GOT3 (cell line): ENCODE measurements around the gene WDFY1.
"Not testable (repeated sequence)": the region's sequence is repeated elsewhere in the genome, so short reads cannot be mapped to it uniquely, and the experiment has no call there.

Experiments used
- DNase-seq: peaks from one replicate; lab custom pipeline; 2025; ENCODE audit warnings: mixed read lengths; lab: John Stamatoyannopoulos, UW

The WDFY1 gene

GRCh38 chr2:223957092-223957851 lies 12.1 kb upstream of the WDFY1 start, which contains the start of gene MRPL44:
TSS of gene MRPL44 (plus strand) at chr2:223957463. CDS start at chr2:223957473, 10 bp downstream.
- DNase-seq: peak; percentile 91

DNA sequence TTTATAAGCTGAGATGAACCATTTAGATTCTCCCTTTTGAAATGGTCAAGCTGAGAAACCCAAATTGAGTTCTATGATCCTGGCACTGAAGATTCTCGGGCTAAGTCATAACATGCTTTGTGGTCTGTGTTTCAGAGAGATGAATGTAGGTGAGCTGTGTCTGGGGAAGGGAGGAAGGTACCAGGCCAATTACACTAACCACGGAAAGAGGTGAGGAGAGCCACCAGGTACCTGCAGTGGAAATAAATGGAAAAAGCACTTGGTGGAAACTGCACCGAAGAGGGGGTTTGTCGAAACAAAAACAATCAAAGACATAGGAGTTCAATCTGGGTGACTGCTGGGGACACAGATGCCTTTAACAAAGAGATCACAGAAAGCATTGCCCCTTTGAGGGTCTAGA lies 11.2 kb upstream of the WDFY1 start:
- no peak for DNase-seq

- DNase-seq: no peak
Observed at GRCh38 chr2:223954401-223954800, 9.3 kb upstream of the WDFY1 start.

GRCh38 chr2:223952280-223952968 lies 7.3 kb upstream of the WDFY1 start:
- no peak for DNase-seq

DNA sequence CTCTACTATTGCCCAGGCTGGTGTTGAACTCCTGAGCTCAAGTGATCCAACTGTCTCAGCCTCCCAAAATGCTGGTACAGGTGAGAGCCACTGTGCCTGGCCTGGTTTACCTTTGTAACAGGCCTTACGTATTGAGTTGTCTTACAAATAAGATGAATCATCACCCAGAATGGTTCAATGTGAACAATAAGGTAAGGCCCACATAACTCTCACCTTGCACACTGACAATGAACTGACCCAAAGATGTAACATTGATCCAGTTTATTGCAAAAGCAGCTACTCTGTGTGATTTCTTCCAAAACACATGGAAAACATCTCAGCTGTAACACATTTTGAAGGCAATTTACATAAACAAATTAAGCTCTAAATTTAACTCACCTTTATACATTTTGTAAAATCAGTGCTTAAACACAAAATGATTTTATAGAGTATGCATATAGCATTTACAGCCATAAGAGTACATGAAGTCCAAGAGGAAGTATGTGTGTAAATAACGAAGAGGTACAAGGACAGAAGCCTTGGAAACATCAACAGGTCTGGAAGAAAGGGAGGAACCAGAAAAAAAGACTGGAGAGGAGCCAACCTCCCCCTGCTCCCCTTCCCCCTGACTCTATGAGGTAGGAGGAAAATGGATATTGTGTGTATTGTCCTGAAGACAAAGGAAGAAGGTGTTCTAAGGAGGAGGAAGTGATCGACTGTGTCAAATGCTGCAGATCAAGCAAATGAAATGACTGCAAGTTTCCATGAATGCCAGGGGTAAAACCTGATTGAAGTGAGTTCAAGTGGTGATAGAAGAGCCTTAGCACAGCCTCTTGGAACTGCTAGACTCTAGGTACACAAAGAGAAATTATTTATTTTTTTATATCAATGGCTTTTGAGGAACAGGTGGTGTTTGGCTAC lies 5.6 kb upstream of the WDFY1 start:
- DNase-seq: no peak

DNA sequence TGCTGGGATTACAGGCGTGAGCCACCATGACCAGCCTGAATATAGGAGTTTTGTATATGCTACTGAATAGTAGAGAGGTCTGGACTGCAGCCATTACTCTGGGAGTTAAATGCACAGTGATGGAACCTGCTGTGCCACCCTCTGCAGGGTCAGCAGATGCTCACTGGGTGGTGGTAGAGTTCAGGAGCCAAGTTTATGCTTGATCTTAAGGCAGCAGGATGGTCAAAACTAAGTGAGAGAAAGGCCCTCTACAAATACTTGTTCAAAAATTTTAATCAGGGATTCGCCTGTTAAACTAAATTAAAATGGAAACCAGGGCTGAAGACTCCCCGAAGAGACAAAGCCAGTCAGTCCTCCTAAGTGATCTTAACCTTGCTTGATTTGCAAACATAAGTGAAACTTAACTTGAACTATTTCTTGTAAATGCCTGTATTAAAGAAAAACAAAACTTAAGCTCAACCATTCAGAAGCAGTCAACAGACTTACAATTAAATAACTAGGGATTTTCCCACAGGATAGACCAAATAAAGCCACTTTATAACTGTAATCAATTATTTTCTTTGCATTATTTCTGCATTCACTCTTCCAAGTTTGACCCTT lies 4.2 kb upstream of the WDFY1 start:
- no peak for DNase-seq

GRCh38 chr2:223947711-223948205 lies 2.6 kb upstream of the WDFY1 start:
- DNase-seq: no peak

DNA sequence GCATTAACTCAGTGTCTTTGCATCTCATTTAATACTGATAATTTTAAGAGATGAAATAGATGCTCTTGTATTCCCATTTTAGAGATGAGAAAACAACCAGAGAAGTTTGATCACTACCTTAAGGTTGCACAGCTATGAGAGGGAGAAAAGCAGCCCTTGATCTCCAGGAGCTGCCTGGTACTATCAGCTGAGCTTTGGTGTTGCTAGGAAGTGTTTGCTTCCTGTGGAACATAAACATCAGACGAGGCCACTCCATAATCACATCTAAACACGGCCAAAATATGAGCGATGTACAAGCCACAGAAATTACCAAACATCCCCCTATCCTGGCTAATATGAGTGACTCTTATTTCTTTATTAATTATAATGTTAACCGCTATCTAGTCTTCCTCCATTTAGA lies 620 bp upstream of the WDFY1 start:
- no peak for DNase-seq

- peak; percentile 9 for DNase-seq
Observed at GRCh38 chr2:223944166-223944702, 901 bp downstream of the WDFY1 start.

- no peak for DNase-seq
Observed at GRCh38 chr2:223943561-223944008, 1.6 kb downstream of the WDFY1 start.

GRCh38 chr2:223943135-223943534 lies 2.0 kb downstream of the WDFY1 start:
- no peak for DNase-seq

GRCh38 chr2:223941579-223942277 lies 3.4 kb downstream of the WDFY1 start:
- no peak for DNase-seq

GRCh38 chr2:223939438-223939837 lies 5.7 kb downstream of the WDFY1 start:
- not testable (repeated sequence) for DNase-seq

DNA sequence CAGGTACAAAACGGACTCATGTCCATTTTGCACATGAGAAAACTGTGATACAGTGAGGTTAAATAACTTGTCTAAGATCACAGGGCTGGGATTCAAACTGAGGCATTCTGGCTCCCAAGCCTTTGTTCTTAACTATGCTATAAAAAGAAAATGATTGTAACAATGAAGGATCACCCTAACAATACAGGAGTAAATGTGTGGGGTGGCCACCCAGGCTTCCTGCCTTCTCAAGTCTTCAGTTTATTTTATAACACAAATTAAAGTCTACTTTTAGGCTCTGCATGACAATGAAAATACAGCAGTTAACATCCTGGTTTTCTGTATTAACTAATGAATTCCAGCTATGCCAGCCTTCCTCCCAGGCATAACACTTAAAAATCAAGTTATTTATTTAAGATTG lies 7.6 kb downstream of the WDFY1 start:
- no peak for DNase-seq

DNA sequence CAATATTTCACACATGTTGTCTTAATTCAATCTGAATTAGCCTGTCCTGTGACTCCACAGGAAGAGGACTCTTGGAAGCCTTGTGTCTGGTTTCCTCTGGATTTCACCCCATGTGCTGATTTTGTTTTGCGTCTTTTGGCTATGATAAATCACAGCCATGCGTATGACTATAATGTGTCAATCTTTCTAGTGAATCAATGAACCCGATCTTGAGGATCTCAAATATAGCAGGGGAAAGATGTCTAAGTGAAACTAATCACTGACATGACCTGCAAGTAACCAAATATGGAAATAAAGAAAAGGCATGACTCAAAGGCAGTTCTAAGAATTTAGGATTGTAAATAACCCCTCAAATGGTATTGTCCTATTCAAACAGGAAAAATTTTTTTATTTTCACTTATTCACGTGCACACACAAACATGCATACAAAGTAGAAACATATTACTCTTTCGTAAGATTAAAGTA lies 8.2 kb downstream of the WDFY1 start:
- DNase-seq: no peak

- no peak for DNase-seq
Observed at GRCh38 chr2:223935459-223936125, 9.5 kb downstream of the WDFY1 start.

DNA sequence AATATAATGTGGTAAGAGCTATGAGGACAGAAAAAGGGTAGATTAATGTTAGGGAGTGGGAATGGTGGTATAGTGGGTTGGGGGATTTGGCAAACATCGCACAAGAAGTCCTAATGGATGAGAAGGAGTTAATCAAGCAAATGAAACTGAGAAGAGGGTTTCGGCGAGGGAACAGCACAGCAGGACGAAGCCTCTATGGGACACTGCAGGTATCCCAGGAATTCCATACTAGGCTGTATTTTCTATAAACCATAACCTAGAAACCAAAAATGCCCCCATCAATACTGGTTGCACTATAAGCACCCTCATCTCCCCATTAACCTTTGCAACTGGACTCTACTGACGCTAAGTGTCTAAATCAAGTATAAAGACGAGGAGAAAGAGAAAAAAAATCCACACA lies 10.3 kb downstream of the WDFY1 start:
- DNase-seq: no peak

GRCh38 chr2:223932816-223933800 lies 12.0 kb downstream of the WDFY1 start:
- no peak for DNase-seq
